Esophagus muscularis mucosa (tissue), 4 donors: ENCODE data around the gene TMEM128. TPM values are rescaled to one million over a fixed set of nuclear protein-coding genes. Genes with fewer than 3 reads are reported as not detected.
"Not testable (repeated sequence)": the region's sequence is repeated elsewhere in the genome, so short reads cannot be mapped to it uniquely, and the experiment has no call there.

Experiments used
- DNase-seq: peaks from one replicate; pipeline ENCODE4 v3.0.0-alpha.2; 2017; ENCODE audit errors: extremely low spot score
- H3K27ac ChIP-seq, 4 donors: fragments of 200-600 bp; sonication (generic); replicated peaks in 1 of 4; 1 replicate in 3 of 4; 2 replicates in 1 of 4; pipeline ENCODE4 v1.5.1; 2016 to 2019; ENCODE audit warnings: mild to moderate bottlenecking in 1 of 4
- H3K27me3 ChIP-seq, 4 donors: fragments of 200-600 bp; sonication (generic); one replicate each; pipeline versions ENCODE4 v1.5.1 to v1.6.0; 2016 to 2019
- H3K36me3 ChIP-seq, 4 donors: fragments of 200-600 bp; sonication (generic); one replicate each; pipeline ENCODE4 v1.5.1; 2016 to 2019
- H3K4me1 ChIP-seq, 4 donors: fragments of 200-600 bp; sonication (generic); one replicate each; pipeline ENCODE4 v1.5.1; 2016 to 2019
- H3K4me3 ChIP-seq, 4 donors: fragments of 200-600 bp; sonication (generic); 1 replicate in 2 of 4; 2 replicates in 2 of 4; pipeline ENCODE4 v1.5.1; 2016 to 2019; ENCODE audit warnings: mild to moderate bottlenecking in 4 of 4, moderate library complexity in 1 of 4
- H3K9me3 ChIP-seq, 4 donors: fragments of 200-600 bp; sonication (generic); 1 replicate in 3 of 4; 2 replicates in 1 of 4; pipeline ENCODE4 v1.5.1; 2016 to 2019
- CTCF ChIP-seq, 3 experiments: fragments of 200-600 bp in 2 of 3; fragments of 450-650 bp in 1 of 3; sonication (generic) in 2 of 3; IDR thresholded peaks; one replicate each; pipeline ENCODE4 v1.5.1; 2017 to 2019; ENCODE audit warnings: antibody characterized with exemption in 3 of 3, mild to moderate bottlenecking in 2 of 3, moderate library complexity in 1 of 3
- EP300 ChIP-seq: sonication (generic); formaldehyde crosslinking; IDR thresholded peaks from one replicate; pipeline ENCODE4 v1.6.1; 2017; ENCODE audit warnings: antibody characterized with exemption
- POLR2A ChIP-seq: fragments of 450-650 bp; IDR thresholded peaks from one replicate; pipeline ENCODE4 v1.6.1; 2017; ENCODE audit warnings: antibody characterized with exemption, moderate library complexity, mild to moderate bottlenecking, low read depth
- POLR2AphosphoS5 ChIP-seq, 2 donors: sonication (generic); formaldehyde crosslinking; IDR thresholded peaks; one replicate each; pipeline ENCODE4 v1.6.1; 2017; ENCODE audit warnings: antibody characterized with exemption in 2 of 2
- WGBS: methylation state at CpG from one replicate; pipeline ENCODE4 v1.1.5; 2018; 5-methylcytosine and 5-hydroxymethylcytosine counted together
- intact Hi-C: fragments of 100-400 bp; cut with DNase I; formaldehyde crosslinking; loops from one replicate; pipeline ENCODE4 v1.15.1; 2023
- total RNA-seq, 4 donors: library from RNA; depleted of rRNA; stranded (reverse); fragments of >200 nt; gene quantifications; one replicate each; pipeline versions ENCODE4 v1.1.0 to v1.2.1, GENCODE V29; 2016

TMEM128 gene
- total RNA-seq, 4 donors from 2014 or later: 10.7 to 15.4 (median 14.4) TPM

GRCh38 chr4:4204401-4204745 lies 43.6 kb downstream of the TMEM128 start:
- Histone ChIP-seq H3K9me3 (no peaks in the 10 kb centered on the region), H3K36me3 (no peaks in the 10 kb centered on the region), H3K27ac (no peak overlapping the region), H3K27me3 (peaks cover 0 to 30% (median 0%) of the 10 kb centered on the region in 4 donors), H3K4me3 (no peak overlapping the region), H3K4me1 (no peaks in the 10 kb centered on the region)
- DNase-seq: no peak
- TF ChIP-seq EP300: no peak
- no peak for TF ChIP-seq POLR2A
- TF ChIP-seq POLR2AphosphoS5 (IDR thresholded peaks at IDR 0.05): no peak
- TF ChIP-seq CTCF (IDR thresholded peaks at IDR 0.05): no peak
- WGBS: 61% methylated on average over 3 of the region's 3 CpGs
- intact Hi-C loops: no loop called here

DNA sequence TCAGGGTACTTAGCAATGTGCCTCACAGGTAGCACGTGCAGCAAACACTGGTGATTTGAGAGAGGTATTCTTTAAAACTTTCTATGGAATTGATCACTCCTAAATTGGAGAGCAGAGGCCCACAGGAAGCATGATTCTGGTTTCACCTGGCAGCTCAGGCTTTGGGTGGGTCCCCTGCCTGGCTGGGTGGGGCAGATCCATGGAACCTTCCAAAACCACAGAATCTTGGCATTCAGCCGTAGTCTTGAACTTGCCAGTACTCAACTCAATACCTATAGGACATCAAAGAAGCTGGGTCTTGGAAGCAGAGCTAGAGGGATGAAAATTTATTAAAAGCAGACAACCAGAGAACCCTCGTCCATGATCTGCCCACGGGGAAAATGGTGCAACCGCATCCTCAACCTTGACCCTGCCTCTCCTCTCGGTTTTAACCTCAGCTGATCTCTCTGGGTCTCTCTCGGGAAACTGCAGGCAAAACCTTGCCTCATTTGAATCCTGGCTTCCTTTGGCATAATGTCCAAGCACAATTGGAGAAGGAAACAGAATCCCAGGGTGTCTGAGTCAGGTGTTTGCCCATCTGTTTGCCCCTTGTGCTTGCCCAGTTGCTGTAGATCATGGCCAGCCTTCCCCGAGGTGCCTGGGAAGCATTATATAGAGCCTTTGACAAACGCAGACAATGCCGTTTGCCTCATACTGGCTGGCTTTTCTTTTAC lies 44.2 kb downstream of the TMEM128 start:
- peaks cover 0 to 28% (median 0%) of the 10 kb centered on the region in 4 donors for H3K27me3 ChIP-seq
- no peak overlapping the region for H3K27ac ChIP-seq
- H3K4me1 ChIP-seq: no peaks in the 10 kb centered on the region
- TF ChIP-seq POLR2A: no peak
- no peak for TF ChIP-seq EP300
- no peaks in the 10 kb centered on the region for H3K36me3 ChIP-seq
- intact Hi-C loops: no loop called here
- no peak overlapping the region for H3K4me3 ChIP-seq
- no peaks in the 10 kb centered on the region for H3K9me3 ChIP-seq
- 84% methylated on average over 9 of the region's 10 CpGs for WGBS
- DNase-seq: no peak

- Histone ChIP-seq H3K4me1 (no peaks in the 10 kb centered on the region), H3K27me3 (peaks cover 0 to 31% (median 0%) of the 10 kb centered on the region in 4 donors), H3K4me3 (no peak overlapping the region), H3K36me3 (no peaks in the 10 kb centered on the region), H3K27ac (no peak overlapping the region), H3K9me3 (no peaks in the 10 kb centered on the region)
- TF ChIP-seq EP300 (no peak), CTCF (IDR thresholded peaks at IDR 0.05) (no peak), POLR2A (no peak), POLR2AphosphoS5 (IDR thresholded peaks at IDR 0.05) (no peak)
- intact Hi-C loops: no loop called here
- DNase-seq: no peak
- WGBS: 75% methylated on average over 1 of the region's 4 CpGs
These were observed 45.5 kb downstream of the TMEM128 start for GRCh38 chr4:4202510-4202909.

DNA sequence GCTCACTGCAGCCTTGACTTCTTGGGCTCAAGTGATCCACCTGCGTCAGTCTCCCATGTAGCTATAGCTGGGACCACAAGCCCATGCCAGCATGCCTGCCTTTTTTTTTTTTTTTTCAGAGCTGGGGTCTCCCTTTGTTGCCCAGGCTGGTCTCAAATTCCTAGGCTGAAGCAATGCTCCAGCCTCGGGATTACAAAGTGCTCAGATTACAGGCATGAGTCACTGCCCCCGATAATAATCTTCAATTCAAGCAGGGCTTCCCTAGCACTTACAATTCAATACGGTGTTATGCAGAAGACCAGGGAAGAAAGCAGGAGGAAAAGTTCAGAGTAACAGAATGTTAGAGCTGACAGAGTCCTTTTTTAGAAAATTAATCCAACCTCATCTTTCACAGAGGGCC lies 47.4 kb downstream of the TMEM128 start:
- H3K36me3 ChIP-seq: no peaks in the 10 kb centered on the region
- intact Hi-C loops: no loop called here
- H3K4me1 ChIP-seq: no peaks in the 10 kb centered on the region
- 61% methylated on average over 4 of the region's 4 CpGs for WGBS
- no peak overlapping the region for H3K4me3 ChIP-seq
- H3K9me3 ChIP-seq: no peaks in the 10 kb centered on the region
- TF ChIP-seq POLR2AphosphoS5 (IDR thresholded peaks at IDR 0.05): no peak
- TF ChIP-seq CTCF (IDR thresholded peaks at IDR 0.05): no peak
- no peak for TF ChIP-seq POLR2A
- DNase-seq: no peak
- no peak overlapping the region for H3K27ac ChIP-seq
- peaks cover 0 to 34% (median 0%) of the 10 kb centered on the region in 4 donors for H3K27me3 ChIP-seq

DNA sequence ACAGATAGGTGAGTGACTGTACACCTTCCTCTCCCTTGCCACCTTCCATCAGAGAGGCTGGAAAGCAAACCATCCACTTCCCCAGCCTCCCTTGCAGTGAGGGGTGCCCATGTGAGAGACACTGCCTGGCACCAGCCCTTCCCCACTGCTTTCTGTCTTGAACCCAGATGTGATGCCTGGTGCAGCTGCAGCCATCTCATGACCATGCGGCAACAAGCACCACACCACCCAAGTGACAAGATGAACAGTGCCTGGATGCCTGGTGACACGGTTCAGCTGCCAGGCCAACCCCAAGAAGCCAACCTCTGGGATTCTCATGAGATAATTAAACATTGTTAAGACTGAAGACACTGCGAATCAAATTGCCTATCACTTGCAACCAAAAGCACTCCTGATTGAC lies 52.7 kb downstream of the TMEM128 start:
- DNase-seq: no peak
- TF ChIP-seq EP300: no peak
- TF ChIP-seq POLR2A: no peak
- TF ChIP-seq POLR2AphosphoS5 (IDR thresholded peaks at IDR 0.05): no peak
- TF ChIP-seq CTCF (IDR thresholded peaks at IDR 0.05): no peak
- intact Hi-C loops: no loop called here
- no peaks in the 10 kb centered on the region for H3K4me1 ChIP-seq
- WGBS: 81% methylated on average over 3 of the region's 3 CpGs
- H3K4me3 ChIP-seq: no peak overlapping the region
- H3K27me3 ChIP-seq: peaks cover 0 to 40% (median 0%) of the 10 kb centered on the region in 4 donors
- H3K9me3 ChIP-seq: no peaks in the 10 kb centered on the region
- H3K36me3 ChIP-seq: no peaks in the 10 kb centered on the region
- no peak overlapping the region for H3K27ac ChIP-seq

DNA sequence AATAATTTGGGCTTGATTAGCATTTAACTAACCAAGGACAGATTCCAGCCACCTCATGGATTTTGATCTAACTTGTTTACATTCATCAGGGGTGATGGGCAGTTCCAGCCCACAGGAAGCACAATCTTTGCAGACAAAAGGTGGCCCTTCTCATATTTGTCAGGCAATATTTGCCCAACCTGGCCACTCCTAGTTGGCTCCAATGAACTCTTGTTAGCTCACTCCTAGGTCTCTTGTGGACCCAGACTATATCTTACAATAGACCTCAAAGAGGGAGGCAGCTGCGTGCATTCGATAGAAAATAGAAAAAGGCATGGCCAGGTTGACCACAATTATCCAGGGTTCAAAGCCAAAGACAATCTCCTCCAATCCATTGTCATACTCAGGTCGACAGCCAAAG lies 59.5 kb downstream of the TMEM128 start:
- H3K4me1 ChIP-seq, H3K9me3 ChIP-seq, H3K4me3 ChIP-seq, H3K36me3 ChIP-seq, intact Hi-C loops, H3K27ac ChIP-seq, DNase-seq: not testable (repeated sequence)
- WGBS: 84% methylated on average over 2 of the region's 3 CpGs
- peaks cover 0 to 40% (median 0%) of the 10 kb centered on the region in 4 donors for H3K27me3 ChIP-seq
